ENCODE data around the gene CCDC134. TPM values are rescaled to one million over a fixed set of nuclear protein-coding genes. Genes with fewer than 3 reads are reported as not detected.

The CCDC134 gene
- total and polyA plus RNA-seq, 2 of the 13 experiments (the other 11 are each of a cell fraction or from before 2014, with no cell fraction given) = 4.8 to 17.4 TPM

- Histone ChIP-seq H3K27ac (ENCODE audit: extremely low read length, insufficient read depth, low read length) (no peak overlapping the region), H3K36me3 (replicated peaks in 1 of 2; ENCODE audit: control insufficient read depth in 1 of 2, insufficient read depth in 2 of 2, low read length in 2 of 2) (no peaks in the 10 kb centered on the region), H3K79me2 (ENCODE audit: insufficient read depth, low read length) (no peaks in the 10 kb centered on the region), H2AFZ (ENCODE audit: low read length) (no peak overlapping the region), H4K20me1 (ENCODE audit: insufficient read depth, low read length) (no peaks in the 10 kb centered on the region), H3K4me2 (ENCODE audit: low read depth, low read length) (no peak overlapping the region), H3K4me1 (ENCODE audit: insufficient read depth, low read length) (peaks cover 4% of the 10 kb centered on the region; the same call in 1 of the 2 replicates), H3K4me3 (replicated peaks in 1 of 3; ENCODE audit: insufficient read depth in 1 of 3, low read depth in 2 of 3, low read length in 3 of 3) (no peak overlapping the region), H3K9me3 (ENCODE audit: low read length) (no peaks in the 10 kb centered on the region), H3K9ac (ENCODE audit: insufficient read depth, low read depth, low read length) (no peak overlapping the region), H3K27me3 (ENCODE audit: control insufficient read depth in 1 of 2, insufficient read depth in 2 of 2, low read length in 2 of 2) (peaks cover 0 to 4% of the 10 kb centered on the region in 2 experiments; a peak in 1 of 5 replicates)
- FAIRE-seq (no peak), DNase-seq (ENCODE audit: low spot score) (no peak), ATAC-seq (no peak)
- CTCF ChIA-PET (ENCODE audit: low intra/inter-chr PET ratio, low total read pairs) = no interaction called here
- intact Hi-C loops (cut with micrococcal nuclease; ENCODE audit: unreplicated experiment) (no loop called here), in situ Hi-C loops (cut with HindIII; ENCODE audit: extremely low pct_ligation_motif_present, low pct_unique_long_range_greater_than_20kb) (no loop called here)
- POLR2A ChIA-PET = interaction anchor here (1.8 kb wide), 1 partner anchor 14 kb away, joined by 7 read pairs; the partner anchor contains the start of gene CCDC134
- BruUV-seq (replicated peaks) = no TSS peak
- 70% methylated on average over 2 of the region's 2 CpGs for WGBS (ENCODE audit: low lambda C conversion rate)
- TF ChIP-seq POLR2AphosphoS5 (IDR thresholded peaks at IDR 0.05; ENCODE audit: low read depth, low read length) (no peak), ZBTB34 (CRISPR knock-in tag; IDR thresholded peaks at IDR 0.05) (no peak), MTERF4 (CRISPR knock-in tag; IDR thresholded peaks at IDR 0.05) (no peak), ZNF800 (CRISPR knock-in tag; IDR thresholded peaks at IDR 0.05) (no peak), ARNTL (CRISPR knock-in tag; IDR thresholded peaks at IDR 0.05) (no peak), PITX1 (CRISPR knock-in tag; IDR thresholded peaks at IDR 0.05) (no peak), ZNF547 (CRISPR knock-in tag; IDR thresholded peaks at IDR 0.05) (no peak), ZNF687 (CRISPR knock-in tag; IDR thresholded peaks at IDR 0.05) (no peak), IRF9 (CRISPR knock-in tag; IDR thresholded peaks at IDR 0.05; ENCODE audit: borderline replicate concordance) (no peak), HES4 (CRISPR knock-in tag; IDR thresholded peaks at IDR 0.05; ENCODE audit: borderline replicate concordance) (no peak), IKZF1 (IDR thresholded peaks at IDR 0.05) (no peak), SUZ12 (IDR thresholded peaks at IDR 0.05; ENCODE audit: low read depth, low read length) (no peak), SRSF1 (optimal IDR thresholded peaks at IDR 0.05; ENCODE audit: low read depth, low read length) (no peak), ZNF784 (CRISPR knock-in tag; IDR thresholded peaks at IDR 0.05; ENCODE audit: borderline replicate concordance) (no peak), ZNF441 (CRISPR knock-in tag; IDR thresholded peaks at IDR 0.05; ENCODE audit: borderline replicate concordance) (no peak)
These were observed 13.1 kb upstream of the CCDC134 start for GRCh38 chr22:41787331-41787730.
